GM19025 (cell line): ENCODE data around the gene ADH1A.
"Not testable (repeated sequence)": the region's sequence is repeated elsewhere in the genome, so short reads cannot be mapped to it uniquely, and the experiment has no call there.

Experiments
- ATAC-seq: cut with Tn5 transposase; IDR thresholded peaks from one replicate; pipeline ENCODE4 v1.9.1; 2021; ENCODE audit warnings: mild to moderate bottlenecking, low read depth, moderate library complexity; ENCODE audit not compliant: unreplicated experiment

Gene ADH1A

DNA sequence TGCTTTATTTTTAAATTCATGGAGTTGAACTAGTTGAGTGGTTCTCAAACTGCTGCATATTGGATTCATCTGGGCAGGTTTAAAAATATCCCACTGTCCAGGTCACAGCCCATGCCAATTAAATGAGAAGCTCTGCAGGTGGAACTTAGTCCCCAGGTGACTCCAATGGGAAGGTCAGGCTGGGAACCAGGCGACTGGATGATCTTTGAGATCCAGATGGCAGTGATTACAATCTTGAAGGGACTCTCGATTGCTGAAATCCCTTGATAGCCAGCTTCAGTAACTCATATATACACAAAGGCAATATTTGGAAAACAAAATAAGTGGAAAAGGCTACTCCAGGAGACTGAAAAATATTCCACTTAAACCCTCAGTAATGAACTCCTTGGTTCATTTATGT, 8.1 kb downstream of the ADH1A start:
- no peak for ATAC-seq

GRCh38 chr4:99281261-99281660, 9.5 kb downstream of the ADH1A start:
- no peak for ATAC-seq

- ATAC-seq = no peak
Measured at GRCh38 chr4:99276417-99276816, 14.4 kb downstream of the ADH1A start.

DNA sequence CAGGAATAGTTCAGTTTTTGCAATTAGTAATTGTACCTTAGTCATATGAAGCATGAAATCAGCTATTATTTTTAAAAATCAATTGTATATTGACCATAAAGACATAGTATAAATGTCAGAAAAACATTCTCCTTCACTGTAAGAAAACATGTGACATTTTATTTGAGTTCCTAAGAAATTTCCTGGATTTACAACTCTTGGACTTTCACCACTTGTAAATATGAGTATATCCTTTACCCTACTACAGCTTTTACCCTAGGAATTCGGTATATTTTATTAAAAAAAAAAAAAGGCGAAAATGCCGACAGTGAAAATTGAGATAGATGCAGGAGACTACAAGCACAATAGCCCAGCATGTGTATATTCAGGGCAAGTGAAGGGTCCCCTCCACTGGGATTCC, 14.9 kb downstream of the ADH1A start:
- no peak for ATAC-seq

GRCh38 chr4:99275050-99275449, 15.7 kb downstream of the ADH1A start:
- ATAC-seq = no peak

- no peak for ATAC-seq
Measured at GRCh38 chr4:99273704-99274103, 17.1 kb downstream of the ADH1A start.

DNA sequence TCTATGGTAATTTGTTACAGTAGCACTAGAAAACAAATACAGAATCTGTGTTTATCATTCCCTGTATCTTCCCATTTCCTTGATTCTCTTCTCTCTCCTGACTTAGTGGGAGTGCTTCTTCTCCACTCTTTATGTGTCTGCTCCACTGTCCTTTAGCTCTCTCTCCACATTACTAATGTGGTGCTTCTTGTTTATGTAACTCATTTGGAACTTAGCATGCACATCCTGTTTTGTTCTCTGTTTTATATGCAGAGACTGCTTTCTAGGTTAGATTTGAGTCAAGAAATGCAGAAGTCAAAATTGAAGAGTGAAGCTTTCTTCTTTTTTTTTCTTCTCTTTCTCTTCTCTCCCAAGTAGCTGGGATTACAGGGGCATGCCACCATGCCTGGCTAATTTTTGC, 25.9 kb downstream of the ADH1A start:
- no peak for ATAC-seq

DNA sequence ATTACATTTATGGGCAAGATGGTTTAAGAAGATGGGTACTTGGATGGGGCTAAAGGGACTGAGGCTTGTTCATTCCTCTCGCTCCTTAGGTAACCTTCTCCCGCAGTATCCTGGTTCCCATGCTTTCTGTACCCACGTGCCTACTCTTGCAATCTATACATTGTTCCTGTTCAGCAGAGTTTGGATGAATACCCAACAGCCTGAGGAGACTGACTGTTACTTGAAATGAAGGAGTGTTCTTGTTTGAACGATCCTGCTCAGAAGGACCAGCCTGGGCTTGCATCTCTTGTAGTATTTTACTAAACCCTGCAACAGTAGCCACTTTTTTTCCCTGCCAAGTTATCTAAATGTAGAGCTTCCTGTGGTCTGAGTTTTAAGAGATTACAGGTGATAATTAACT, 38.0 kb downstream of the ADH1A start:
- no peak for ATAC-seq

DNA sequence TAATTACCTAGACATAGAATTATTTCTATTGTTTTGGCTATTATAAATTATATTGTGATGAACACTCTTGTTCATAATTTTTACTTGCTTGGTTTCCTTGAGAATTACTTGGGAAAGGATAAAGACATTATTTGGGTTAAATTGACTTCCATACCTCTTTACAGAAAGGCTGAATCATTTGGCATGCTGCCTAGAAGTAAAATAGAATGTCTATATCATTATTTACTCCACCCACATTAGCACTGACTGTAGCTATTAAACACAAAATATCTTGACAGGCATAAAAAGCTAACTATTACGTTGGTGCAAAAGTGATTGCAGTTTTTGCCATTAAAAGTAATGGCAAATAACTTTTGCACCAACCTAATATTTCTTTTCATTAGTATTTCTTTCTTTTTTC, 42.1 kb downstream of the ADH1A start:
- ATAC-seq = no peak

DNA sequence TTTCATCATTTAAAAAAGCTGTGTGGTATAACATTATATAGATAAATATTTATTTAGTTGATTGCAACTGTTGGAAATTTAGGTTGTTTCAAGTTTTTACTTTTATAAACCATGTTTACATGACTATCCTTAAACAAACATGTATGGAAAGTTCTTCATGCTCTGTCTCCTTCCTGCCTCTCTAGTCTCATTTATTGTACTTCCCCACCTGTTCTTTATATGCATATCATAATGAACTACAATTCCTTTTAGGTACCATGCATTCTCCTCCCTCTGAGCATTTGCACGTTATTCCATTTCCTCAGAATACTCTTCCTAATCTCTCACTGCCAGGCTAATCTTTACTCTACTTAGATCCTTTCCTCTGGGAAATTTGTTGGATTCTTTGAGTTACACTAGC, 54.8 kb downstream of the ADH1A start:
- ATAC-seq = no peak

DNA sequence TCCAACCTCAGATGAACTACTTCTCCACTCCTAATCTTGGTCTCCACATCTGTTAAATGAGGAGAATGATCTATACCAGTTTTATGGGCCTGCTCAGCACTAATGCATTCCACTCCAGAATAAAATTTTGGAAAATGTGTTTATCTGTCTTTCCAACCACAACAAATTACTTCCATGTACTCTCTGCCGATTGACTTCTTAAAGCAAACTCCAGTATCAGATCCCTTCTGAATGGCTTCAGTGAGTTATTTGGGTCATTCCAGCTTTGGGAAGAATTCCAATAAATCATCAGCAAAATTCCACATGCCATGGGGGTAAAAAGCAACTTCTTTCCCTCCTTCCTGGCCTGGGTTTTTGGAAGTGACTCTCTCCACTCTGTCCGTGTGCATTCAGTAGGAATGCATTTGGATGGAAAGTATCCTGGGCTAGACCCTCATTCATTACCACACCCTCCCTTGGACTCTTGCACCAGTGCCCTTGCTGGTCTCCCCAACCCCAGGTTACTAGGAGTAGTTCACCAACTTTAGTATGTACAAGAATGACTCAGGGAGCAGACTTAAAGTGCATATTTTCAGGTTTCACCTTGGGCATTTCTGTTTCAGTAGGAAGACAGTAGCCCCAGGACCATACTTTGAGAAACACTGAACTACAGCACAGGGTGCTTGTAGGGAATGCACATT, 56.3 kb downstream of the ADH1A start:
- ATAC-seq = no peak

DNA sequence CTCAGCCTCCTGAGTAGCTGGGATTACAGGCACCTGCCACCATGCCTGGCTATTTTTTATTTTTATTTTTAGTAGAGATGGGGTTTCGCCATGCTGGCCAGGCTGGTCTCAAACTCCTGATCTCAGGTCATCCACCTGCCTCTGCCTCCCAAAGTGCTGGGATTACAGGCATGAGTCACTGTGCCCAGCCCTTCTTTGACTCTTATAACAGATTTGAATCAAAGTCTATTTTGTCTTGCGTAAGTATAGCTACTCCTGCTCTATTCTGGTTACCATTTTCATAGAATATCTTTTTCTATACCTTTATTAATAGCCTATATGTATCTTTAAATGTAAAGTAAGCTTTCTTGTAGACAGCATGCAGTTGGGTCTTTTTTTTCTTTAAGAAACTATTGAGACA, 57.4 kb downstream of the ADH1A start:
- not testable (repeated sequence) for ATAC-seq

- ATAC-seq = not testable (repeated sequence)
Measured at GRCh38 chr4:99228706-99229105, 62.1 kb downstream of the ADH1A start.

DNA sequence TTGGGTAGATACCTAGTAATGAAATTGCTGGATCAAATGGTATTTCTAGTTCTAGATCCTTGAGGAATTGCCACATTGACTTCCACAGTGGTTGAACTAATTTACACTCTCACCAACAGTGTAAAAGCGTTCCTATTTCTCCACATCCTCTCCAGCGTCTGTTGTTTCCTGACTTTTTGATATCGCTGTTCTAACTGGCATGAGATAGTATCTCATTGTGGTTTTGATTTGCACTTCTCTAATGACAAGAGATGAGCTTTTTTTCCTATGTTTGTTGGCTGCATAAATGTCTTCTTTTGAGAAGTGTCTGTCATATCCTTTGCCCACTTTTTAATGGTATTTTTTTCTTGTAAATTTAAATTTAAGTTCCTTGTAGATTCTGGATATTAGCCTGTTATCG, 63.1 kb downstream of the ADH1A start:
- not testable (repeated sequence) for ATAC-seq
